Measurements from ENCODE around the gene PPT1.

DNA sequence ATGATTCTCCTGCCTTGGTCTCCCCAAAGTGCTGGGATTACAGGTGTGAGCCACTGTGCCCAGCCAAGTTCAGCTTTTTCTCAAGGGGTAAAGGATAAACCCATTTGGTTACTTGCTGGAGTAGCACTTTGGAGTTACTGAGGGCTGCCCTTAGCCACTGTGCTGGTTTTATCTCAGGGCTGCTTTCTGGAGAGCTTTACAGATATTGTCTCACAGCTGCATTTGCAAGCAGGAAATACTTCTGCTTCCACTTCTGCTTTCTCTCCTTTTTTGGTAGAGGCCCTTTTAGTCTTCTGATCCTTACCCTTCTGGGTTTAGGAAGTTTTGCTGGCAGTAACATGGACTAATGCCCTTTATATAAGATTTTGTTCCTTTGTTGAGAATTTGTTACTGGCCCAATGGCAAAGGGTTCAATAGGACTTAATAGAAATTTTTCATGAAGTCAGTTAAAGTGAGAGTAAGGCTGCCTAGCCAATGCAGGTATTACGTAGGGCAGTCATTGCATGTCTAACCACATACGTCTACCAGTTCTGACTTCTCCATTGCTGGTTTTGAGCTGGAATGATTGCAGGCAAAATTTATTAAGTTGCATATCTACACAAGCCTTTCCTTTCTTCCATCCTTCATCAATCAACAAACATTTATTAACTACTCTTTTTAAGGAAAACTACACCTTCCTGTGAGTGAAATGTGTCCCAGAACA, 32.1 kb downstream of the PPT1 start:
- TF ChIP-seq, protein P1, sequence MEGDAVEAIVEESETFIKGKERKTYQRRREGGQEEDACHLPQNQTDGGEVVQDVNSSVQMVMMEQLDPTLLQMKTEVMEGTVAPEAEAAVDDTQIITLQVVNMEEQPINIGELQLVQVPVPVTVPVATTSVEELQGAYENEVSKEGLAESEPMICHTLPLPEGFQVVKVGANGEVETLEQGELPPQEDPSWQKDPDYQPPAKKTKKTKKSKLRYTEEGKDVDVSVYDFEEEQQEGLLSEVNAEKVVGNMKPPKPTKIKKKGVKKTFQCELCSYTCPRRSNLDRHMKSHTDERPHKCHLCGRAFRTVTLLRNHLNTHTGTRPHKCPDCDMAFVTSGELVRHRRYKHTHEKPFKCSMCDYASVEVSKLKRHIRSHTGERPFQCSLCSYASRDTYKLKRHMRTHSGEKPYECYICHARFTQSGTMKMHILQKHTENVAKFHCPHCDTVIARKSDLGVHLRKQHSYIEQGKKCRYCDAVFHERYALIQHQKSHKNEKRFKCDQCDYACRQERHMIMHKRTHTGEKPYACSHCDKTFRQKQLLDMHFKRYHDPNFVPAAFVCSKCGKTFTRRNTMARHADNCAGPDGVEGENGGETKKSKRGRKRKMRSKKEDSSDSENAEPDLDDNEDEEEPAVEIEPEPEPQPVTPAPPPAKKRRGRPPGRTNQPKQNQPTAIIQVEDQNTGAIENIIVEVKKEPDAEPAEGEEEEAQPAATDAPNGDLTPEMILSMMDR (IDR thresholded peaks at IDR 0.05), result no peak
- TF ChIP-seq POLR2A (IDR thresholded peaks at IDR 0.05) (no peak), POLR2AphosphoS5 (IDR thresholded peaks at IDR 0.05) (no peak)
